Measurements from ENCODE around the gene UPF3A.

The UPF3A gene

GRCh38 chr13:114310956-114311355 is 29.6 kb downstream of the UPF3A start:
- peaks cover 0 to 4% of the 10 kb centered on the region in 2 donors for H3K9me3 Mint-ChIP-seq
- no peaks in the 10 kb centered on the region for H3K27me3 Mint-ChIP-seq
- no peak overlapping the region for H3K4me3 Mint-ChIP-seq
- no peak for ATAC-seq
- H3K4me1 Mint-ChIP-seq: peaks cover 23% of the 10 kb centered on the region
- H3K27ac Mint-ChIP-seq: no peak overlapping the region
- DNase-seq: no peak

- H3K27me3 Mint-ChIP-seq: no peaks in the 10 kb centered on the region
- ATAC-seq: no peak
These were observed 30.0 kb downstream of the UPF3A start for GRCh38 chr13:114311387-114311786.

GRCh38 chr13:114311908-114312307 is 30.5 kb downstream of the UPF3A start:
- Mint-ChIP-seq H3K27me3 (no peaks in the 10 kb centered on the region), H3K4me3 (no peak overlapping the region), H3K27ac (no peak overlapping the region), H3K9me3 (peaks cover 0 to 4% of the 10 kb centered on the region in 2 donors), H3K4me1 (peaks cover 28% of the 10 kb centered on the region)
- ATAC-seq (no peak), DNase-seq (no peak)

More at GRCh38 chr13:114311387-114311786, 30.0 kb downstream of the UPF3A start:
- Mint-ChIP-seq H3K9me3 (peaks cover 0 to 4% of the 10 kb centered on the region in 2 donors), H3K4me1 (peaks cover 23% of the 10 kb centered on the region), H3K4me3 (no peak overlapping the region), H3K27ac (no peak overlapping the region)
- no peak for DNase-seq

- ATAC-seq (peak; percentile 40), DNase-seq (peak; percentile 30 to 51)
- no peaks in the 10 kb centered on the region for H3K27me3 Mint-ChIP-seq
These were observed 31.9 kb downstream of the UPF3A start for GRCh38 chr13:114313061-114313860.

GRCh38 chr13:114314074-114314912 is 32.9 kb downstream of the UPF3A start, which contains the start of gene CHAMP1:
TSS of gene CHAMP1 (plus strand) at chr13:114314503. CDS start at chr13:114323843, 9,340 bp downstream.
- H3K9me3 Mint-ChIP-seq: peaks cover 0 to 4% of the 10 kb centered on the region in 2 donors
- H3K27ac Mint-ChIP-seq: peak within 1 kb of the TSS; percentile 98 to 99
- DNase-seq (peak; percentile 93 to 96), ATAC-seq (peak; percentile 92)
- no peaks in the 10 kb centered on the region for H3K27me3 Mint-ChIP-seq
- H3K4me3 Mint-ChIP-seq: peak within 1 kb of the TSS; percentile 75 to 91
- peaks cover 50% of the 10 kb centered on the region for H3K4me1 Mint-ChIP-seq

More at GRCh38 chr13:114313061-114313860, 31.9 kb downstream of the UPF3A start:
- peak overlapping the region; percentile 98 to 99 for H3K27ac Mint-ChIP-seq
- peak overlapping the region; percentile 75 to 91 for H3K4me3 Mint-ChIP-seq
- peaks cover 40% of the 10 kb centered on the region for H3K4me1 Mint-ChIP-seq
- H3K9me3 Mint-ChIP-seq: peaks cover 0 to 4% of the 10 kb centered on the region in 2 donors

GRCh38 chr13:114315074-114315785 is 33.8 kb downstream of the UPF3A start:
- peaks cover 59% of the 10 kb centered on the region for H3K4me1 Mint-ChIP-seq
- no peak for ATAC-seq
- no peak for DNase-seq

GRCh38 chr13:114318624-114319023 is 37.2 kb downstream of the UPF3A start:
- Mint-ChIP-seq H3K27me3 (no peaks in the 10 kb centered on the region), H3K4me3 (no peak overlapping the region), H3K9me3 (no peaks in the 10 kb centered on the region), H3K4me1 (peaks cover 55% of the 10 kb centered on the region), H3K27ac (no peak overlapping the region)
- DNase-seq (no peak), ATAC-seq (no peak)

More at GRCh38 chr13:114315074-114315785, 33.8 kb downstream of the UPF3A start:
- Mint-ChIP-seq H3K9me3 (peaks cover 0 to 4% of the 10 kb centered on the region in 2 donors), H3K4me3 (peak overlapping the region; percentile 75 to 91), H3K27ac (peak overlapping the region; percentile 27 to 91), H3K27me3 (no peaks in the 10 kb centered on the region)

GRCh38 chr13:114319441-114319913 is 38.1 kb downstream of the UPF3A start:
- Mint-ChIP-seq H3K4me1 (peaks cover 60% of the 10 kb centered on the region), H3K27ac (peak overlapping the region; percentile 5 to 46), H3K9me3 (no peaks in the 10 kb centered on the region), H3K27me3 (no peaks in the 10 kb centered on the region), H3K4me3 (no peak overlapping the region)
- no peak for ATAC-seq
- DNase-seq: no peak

GRCh38 chr13:114320065-114320464 is 38.7 kb downstream of the UPF3A start:
- DNase-seq (no peak), ATAC-seq (no peak)
- H3K27ac Mint-ChIP-seq: peak overlapping the region in 1 of 2 donors; percentile 66

GRCh38 chr13:114321256-114321655 is 39.9 kb downstream of the UPF3A start:
- Mint-ChIP-seq H3K9me3 (no peaks in the 10 kb centered on the region), H3K27ac (no peak overlapping the region), H3K4me1 (peaks cover 66% of the 10 kb centered on the region)

More at GRCh38 chr13:114320065-114320464, 38.7 kb downstream of the UPF3A start:
- H3K9me3 Mint-ChIP-seq: no peaks in the 10 kb centered on the region
- H3K4me3 Mint-ChIP-seq: no peak overlapping the region
- H3K27me3 Mint-ChIP-seq: no peaks in the 10 kb centered on the region
- peaks cover 62% of the 10 kb centered on the region for H3K4me1 Mint-ChIP-seq

GRCh38 chr13:114323349-114323748 is 41.9 kb downstream of the UPF3A start:
- no peaks in the 10 kb centered on the region for H3K27me3 Mint-ChIP-seq
- ATAC-seq (peak; percentile 45), DNase-seq (no peak)
- peaks cover 56% of the 10 kb centered on the region for H3K4me1 Mint-ChIP-seq
- H3K27ac Mint-ChIP-seq: no peak overlapping the region
- no peaks in the 10 kb centered on the region for H3K9me3 Mint-ChIP-seq
- H3K4me3 Mint-ChIP-seq: no peak overlapping the region

More at GRCh38 chr13:114321256-114321655, 39.9 kb downstream of the UPF3A start:
- DNase-seq (no peak), ATAC-seq (no peak)
- H3K4me3 Mint-ChIP-seq: no peak overlapping the region
- no peaks in the 10 kb centered on the region for H3K27me3 Mint-ChIP-seq

GRCh38 chr13:114324334-114324733 is 42.9 kb downstream of the UPF3A start:
- H3K9me3 Mint-ChIP-seq: no peaks in the 10 kb centered on the region
- peaks cover 47% of the 10 kb centered on the region for H3K4me1 Mint-ChIP-seq
- H3K27me3 Mint-ChIP-seq: no peaks in the 10 kb centered on the region
- H3K27ac Mint-ChIP-seq: peak overlapping the region; percentile 1 to 31
- ATAC-seq (no peak), DNase-seq (no peak)
- H3K4me3 Mint-ChIP-seq: no peak overlapping the region

GRCh38 chr13:114325729-114326128 is 44.3 kb downstream of the UPF3A start:
- no peak overlapping the region for H3K4me3 Mint-ChIP-seq
- H3K27me3 Mint-ChIP-seq: no peaks in the 10 kb centered on the region
- ATAC-seq (no peak), DNase-seq (no peak)
- peak overlapping the region in 1 of 2 donors; percentile 49 for H3K27ac Mint-ChIP-seq
- peaks cover 33% of the 10 kb centered on the region for H3K4me1 Mint-ChIP-seq
- no peaks in the 10 kb centered on the region for H3K9me3 Mint-ChIP-seq

GRCh38 chr13:114328034-114328433 is 46.6 kb downstream of the UPF3A start:
- no peaks in the 10 kb centered on the region for H3K9me3 Mint-ChIP-seq
- peaks cover 33% of the 10 kb centered on the region for H3K4me1 Mint-ChIP-seq
- no peak overlapping the region for H3K27ac Mint-ChIP-seq
- H3K27me3 Mint-ChIP-seq: no peaks in the 10 kb centered on the region
- ATAC-seq (no peak), DNase-seq (no peak)
- H3K4me3 Mint-ChIP-seq: no peak overlapping the region

- H3K9me3 Mint-ChIP-seq: no peaks in the 10 kb centered on the region
- H3K27me3 Mint-ChIP-seq: no peaks in the 10 kb centered on the region
- DNase-seq (no peak), ATAC-seq (no peak)
- no peak overlapping the region for H3K27ac Mint-ChIP-seq
- H3K4me3 Mint-ChIP-seq: no peak overlapping the region
- H3K4me1 Mint-ChIP-seq: peaks cover 35% of the 10 kb centered on the region
These were observed 47.2 kb downstream of the UPF3A start for GRCh38 chr13:114328595-114328994.
